22Rv1 (cell line): ENCODE data around the gene TMC3.

ENCODE experiments used
- ZFX ChIP-seq: fragments of 450-650 bp; IDR thresholded peaks from 2 replicates; pipeline ENCODE4 v1.6.1; 2017; ENCODE audit warnings: antibody characterized with exemption, borderline replicate concordance
- TF ChIP-seq, protein P1 (sequence below): fragments of 450-650 bp; IDR thresholded peaks from 2 replicates; pipeline ENCODE4 v1.5.1; 2017; ENCODE audit warnings: mild to moderate bottlenecking

DNA sequence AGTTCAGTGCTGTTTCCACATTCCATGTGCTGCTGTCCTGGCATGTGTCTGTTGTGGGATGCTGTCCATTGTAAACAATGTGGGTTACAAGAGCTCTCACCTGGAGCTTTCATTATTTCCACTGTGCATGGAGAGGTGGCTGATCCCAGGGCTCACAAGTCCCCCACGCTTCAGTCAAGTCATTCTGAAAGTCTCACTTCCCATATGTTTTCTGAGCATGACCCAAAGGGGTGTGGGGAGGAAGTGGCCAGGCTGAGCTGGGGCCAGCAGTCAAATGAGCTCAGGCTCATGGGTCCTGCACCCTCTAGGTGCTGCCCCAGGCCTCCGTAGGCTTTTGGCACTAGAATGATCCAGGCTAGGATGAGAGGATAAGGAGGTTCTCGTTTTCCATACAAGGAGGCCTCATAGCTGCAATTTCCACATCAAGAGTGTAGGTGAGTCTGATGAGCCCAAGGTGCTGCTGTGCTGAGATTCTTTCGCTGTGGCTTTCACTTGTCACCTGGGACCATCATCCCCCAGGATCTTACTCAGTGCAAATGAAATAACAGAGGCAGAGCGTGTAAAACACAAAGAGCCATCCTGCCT lies 72.1 kb downstream of the TMC3 start:
- TF ChIP-seq, protein P1, sequence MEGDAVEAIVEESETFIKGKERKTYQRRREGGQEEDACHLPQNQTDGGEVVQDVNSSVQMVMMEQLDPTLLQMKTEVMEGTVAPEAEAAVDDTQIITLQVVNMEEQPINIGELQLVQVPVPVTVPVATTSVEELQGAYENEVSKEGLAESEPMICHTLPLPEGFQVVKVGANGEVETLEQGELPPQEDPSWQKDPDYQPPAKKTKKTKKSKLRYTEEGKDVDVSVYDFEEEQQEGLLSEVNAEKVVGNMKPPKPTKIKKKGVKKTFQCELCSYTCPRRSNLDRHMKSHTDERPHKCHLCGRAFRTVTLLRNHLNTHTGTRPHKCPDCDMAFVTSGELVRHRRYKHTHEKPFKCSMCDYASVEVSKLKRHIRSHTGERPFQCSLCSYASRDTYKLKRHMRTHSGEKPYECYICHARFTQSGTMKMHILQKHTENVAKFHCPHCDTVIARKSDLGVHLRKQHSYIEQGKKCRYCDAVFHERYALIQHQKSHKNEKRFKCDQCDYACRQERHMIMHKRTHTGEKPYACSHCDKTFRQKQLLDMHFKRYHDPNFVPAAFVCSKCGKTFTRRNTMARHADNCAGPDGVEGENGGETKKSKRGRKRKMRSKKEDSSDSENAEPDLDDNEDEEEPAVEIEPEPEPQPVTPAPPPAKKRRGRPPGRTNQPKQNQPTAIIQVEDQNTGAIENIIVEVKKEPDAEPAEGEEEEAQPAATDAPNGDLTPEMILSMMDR, result no peak
- TF ChIP-seq ZFX, result no peak
